Measurements from ENCODE around the gene SIPA1.

DNA sequence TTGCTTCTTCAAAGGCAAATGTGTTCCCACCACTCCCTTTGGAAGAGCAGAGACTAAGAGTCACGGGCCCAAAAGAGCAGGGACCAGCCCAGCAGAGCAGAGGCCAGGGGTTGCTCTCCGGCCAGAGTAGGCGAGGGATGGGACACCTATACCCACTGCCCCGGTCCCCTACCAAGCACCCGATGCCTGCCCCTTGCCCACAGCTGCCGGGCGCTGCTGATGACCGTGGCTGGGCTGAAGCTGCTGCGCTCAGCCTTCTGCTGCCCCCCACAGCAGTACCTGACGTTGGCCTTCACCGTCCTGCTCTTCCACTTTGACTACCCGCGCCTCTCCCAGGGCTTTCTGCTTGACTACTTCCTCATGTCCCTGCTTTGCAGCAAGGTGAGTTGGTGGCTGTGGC is 10.7 kb upstream of the SIPA1 start:
- no peak for TF ChIP-seq YY1 (IDR thresholded peaks at IDR 0.05; ENCODE audit: insufficient read depth, insufficient read length)
- no peak for TF ChIP-seq ZNF274 (IDR thresholded peaks at IDR 0.05; ENCODE audit: low read depth, low read length)
